Measurements from ENCODE around the gene ENTPD8. TPM values are rescaled to one million over a fixed set of nuclear protein-coding genes. Genes with fewer than 3 reads are reported as not detected.
"Not testable (repeated sequence)": the region's sequence is repeated elsewhere in the genome, so short reads cannot be mapped to it uniquely, and the experiment has no call there.

The ENTPD8 gene
- total RNA-seq, 1 experiment from 2014 or later = not detected

- DNase-seq (ENCODE audit: low read depth) = no peak
Measured at GRCh38 chr9:137394866-137395665, 46.1 kb downstream of the ENTPD8 start.

- DNase-seq (ENCODE audit: low read depth) = no peak
Measured at GRCh38 chr9:137393176-137394150, 47.7 kb downstream of the ENTPD8 start.

GRCh38 chr9:137392232-137393007 is 48.7 kb downstream of the ENTPD8 start:
- no peak for DNase-seq (ENCODE audit: low read depth)

GRCh38 chr9:137391411-137391754 is 49.8 kb downstream of the ENTPD8 start:
- DNase-seq (ENCODE audit: low read depth) = no peak

GRCh38 chr9:137390553-137391410 is 50.4 kb downstream of the ENTPD8 start:
- no peak for DNase-seq (ENCODE audit: low read depth)

- no peak for DNase-seq (ENCODE audit: low read depth)
Measured at GRCh38 chr9:137389428-137389746, 51.8 kb downstream of the ENTPD8 start.

- no peak for DNase-seq (ENCODE audit: low read depth)
Measured at GRCh38 chr9:137388589-137389427, 52.3 kb downstream of the ENTPD8 start.

GRCh38 chr9:137387891-137388560 is 53.1 kb downstream of the ENTPD8 start:
- no peak for DNase-seq (ENCODE audit: low read depth)

GRCh38 chr9:137387114-137387890 is 53.9 kb downstream of the ENTPD8 start:
- DNase-seq (ENCODE audit: low read depth) = no peak

- not testable (repeated sequence) for DNase-seq (ENCODE audit: low read depth)
Measured at GRCh38 chr9:137386507-137387113, 54.5 kb downstream of the ENTPD8 start.

GRCh38 chr9:137385061-137385655 is 56.0 kb downstream of the ENTPD8 start:
- DNase-seq (ENCODE audit: low read depth) = no peak

Other genes with a start within 250 kb of the ENTPD8 start
- 1.1 and 3.7 TPM in 2 replicates for gene TPRN, start 240.6 kb downstream of the ENTPD8 start, total RNA-seq (2014; rRNA removed; shearing (Covaris generic))
- gene TMEM203, start 235.7 kb downstream of the ENTPD8 start, total RNA-seq (2014; rRNA removed; shearing (Covaris generic)) = 39.1 and 40.0 TPM in 2 replicates
- gene NDOR1, start 235.7 kb downstream of the ENTPD8 start, total RNA-seq (2014; rRNA removed; shearing (Covaris generic)) = 4.6 and 5.4 TPM in 2 replicates
- gene RNF208, start 219.1 kb downstream of the ENTPD8 start, total RNA-seq (2014; rRNA removed; shearing (Covaris generic)) = not detected in 2 replicates
- gene CYSRT1, start 216.2 kb downstream of the ENTPD8 start, total RNA-seq (2014; rRNA removed; shearing (Covaris generic)) = 0.36 and 1.1 TPM in 2 replicates
- gene RNF224, start 213.9 kb downstream of the ENTPD8 start, total RNA-seq (2014; rRNA removed; shearing (Covaris generic)) = not detected in 2 replicates
- not detected in 2 replicates for gene SLC34A3, start 210.5 kb downstream of the ENTPD8 start, total RNA-seq (2014; rRNA removed; shearing (Covaris generic))
- 295 and 372 TPM in 2 replicates for gene TUBB4B, start 200.1 kb downstream of the ENTPD8 start, total RNA-seq (2014; rRNA removed; shearing (Covaris generic))
- not detected in 2 replicates for gene STPG3, start 190.1 kb downstream of the ENTPD8 start, total RNA-seq (2014; rRNA removed; shearing (Covaris generic))
- 34.2 and 46.8 TPM in 2 replicates for gene NELFB, start 186.0 kb downstream of the ENTPD8 start, total RNA-seq (2014; rRNA removed; shearing (Covaris generic))
- under 0.01 TPM in 2 replicates for gene TOR4A, start 163.6 kb downstream of the ENTPD8 start, total RNA-seq (2014; rRNA removed; shearing (Covaris generic))
- gene NRARP, start 139.1 kb downstream of the ENTPD8 start, total RNA-seq (2014; rRNA removed; shearing (Covaris generic)) = 0.12 TPM in 1 of 2 replicates, not detected in the other
- gene EXD3, start 18.2 kb downstream of the ENTPD8 start, total RNA-seq (2014; rRNA removed; shearing (Covaris generic)) = 0.24 and 1.3 TPM in 2 replicates
- gene NOXA1, start 18.0 kb downstream of the ENTPD8 start, total RNA-seq (2014; rRNA removed; shearing (Covaris generic)) = not detected in 2 replicates
- 11.9 and 12.7 TPM in 2 replicates for gene NSMF, start 18.0 kb upstream of the ENTPD8 start, total RNA-seq (2014; rRNA removed; shearing (Covaris generic))
- gene PNPLA7, start 109.0 kb upstream of the ENTPD8 start, total RNA-seq (2014; rRNA removed; shearing (Covaris generic)) = not detected in 2 replicates
- 66.7 and 80.8 TPM in 2 replicates for gene MRPL41, start 110.5 kb upstream of the ENTPD8 start, total RNA-seq (2014; rRNA removed; shearing (Covaris generic))
- 14.5 and 20.0 TPM in 2 replicates for gene DPH7, start 137.6 kb upstream of the ENTPD8 start, total RNA-seq (2014; rRNA removed; shearing (Covaris generic))
- 16.3 and 19.1 TPM in 2 replicates for gene ZMYND19, start 149.2 kb upstream of the ENTPD8 start, total RNA-seq (2014; rRNA removed; shearing (Covaris generic))
- gene ARRDC1, start 164.3 kb upstream of the ENTPD8 start, total RNA-seq (2014; rRNA removed; shearing (Covaris generic)) = 13.1 and 15.0 TPM in 2 replicates
- gene EHMT1, start 177.6 kb upstream of the ENTPD8 start, total RNA-seq (2014; rRNA removed; shearing (Covaris generic)) = 11.5 and 18.8 TPM in 2 replicates

Data from RPMI7951 (cell line).